ACHN (cell line): ENCODE results near the gene HMGA1.

Source experiments
- DNase-seq: peaks from one replicate; pipeline ENCODE4 v3.0.0-alpha.2; 2015
- in situ Hi-C: cut with HindIII; loops from 2 replicates; pipeline ENCODE4 v1.10.0; 2017; ENCODE audit warnings: low sequenced_read_pairs, low pct_ligation_motif_present, low pct_unique_long_range_greater_than_20kb

Gene HMGA1

GRCh38 chr6:34276881-34277762 is 40.4 kb downstream of the HMGA1 start:
- DNase-seq, result no peak
- in situ Hi-C loops, result no loop called here

GRCh38 chr6:34277763-34278112 is 41.1 kb downstream of the HMGA1 start:
- in situ Hi-C loops, result no loop called here
- no peak for DNase-seq

- in situ Hi-C loops, result no loop called here
- DNase-seq, result no peak
These were observed 42.2 kb downstream of the HMGA1 start for GRCh38 chr6:34278833-34279232.

GRCh38 chr6:34280216-34280615 is 43.5 kb downstream of the HMGA1 start:
- in situ Hi-C loops, result no loop called here

GRCh38 chr6:34281702-34282334 is 45.1 kb downstream of the HMGA1 start:
- in situ Hi-C loops, result no loop called here
- no peak for DNase-seq

More at GRCh38 chr6:34280216-34280615, 43.5 kb downstream of the HMGA1 start:
- no peak for DNase-seq

GRCh38 chr6:34284563-34285447 is 48.1 kb downstream of the HMGA1 start:
- in situ Hi-C loops, result no loop called here
- no peak for DNase-seq

- in situ Hi-C loops, result no loop called here
- no peak for DNase-seq
These were observed 48.9 kb downstream of the HMGA1 start for GRCh38 chr6:34285448-34286164.

- DNase-seq, result no peak
- in situ Hi-C loops, result no loop called here
These were observed 51.9 kb downstream of the HMGA1 start for GRCh38 chr6:34288581-34288980.

DNA sequence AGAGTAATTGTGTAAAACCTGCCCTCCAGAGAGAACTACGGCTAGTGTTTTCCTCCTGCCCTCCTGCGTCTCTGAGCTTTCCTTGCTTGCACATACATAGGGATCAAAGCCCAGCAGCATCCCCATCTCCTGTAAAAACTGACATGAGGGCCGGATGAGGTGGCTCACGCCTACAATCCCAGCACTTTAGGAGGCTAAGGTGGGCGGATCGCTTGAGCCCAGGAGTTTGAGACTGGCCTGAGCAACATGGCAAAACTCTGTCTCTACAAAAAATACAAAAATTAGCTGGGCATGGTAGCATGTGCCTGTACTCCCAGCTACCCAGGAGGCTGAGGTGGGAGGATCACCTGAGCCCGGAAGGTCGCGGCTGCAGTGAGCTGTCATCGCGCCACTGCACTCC is 52.5 kb downstream of the HMGA1 start:
- no peak for DNase-seq
- in situ Hi-C loops, result no loop called here

DNA sequence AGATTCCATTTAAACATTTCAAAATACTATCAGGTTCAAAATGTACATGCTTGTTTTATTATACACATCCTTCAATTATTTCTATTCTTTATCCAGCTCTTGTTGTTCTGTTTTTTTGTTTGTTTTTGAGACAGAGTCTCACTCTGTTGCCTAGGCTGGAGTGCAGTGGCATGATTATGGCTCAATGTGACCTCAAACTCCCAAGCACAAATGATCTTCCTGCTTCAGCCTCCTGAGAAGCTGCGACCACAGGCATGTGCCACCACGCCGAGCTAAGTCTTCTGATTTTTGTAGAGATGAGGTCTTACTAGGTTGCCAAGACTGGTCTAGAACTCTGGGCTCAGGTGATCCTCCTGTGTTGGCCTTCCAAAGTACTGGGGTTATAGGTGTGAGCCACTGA is 56.3 kb downstream of the HMGA1 start:
- in situ Hi-C loops, result no loop called here

DNA sequence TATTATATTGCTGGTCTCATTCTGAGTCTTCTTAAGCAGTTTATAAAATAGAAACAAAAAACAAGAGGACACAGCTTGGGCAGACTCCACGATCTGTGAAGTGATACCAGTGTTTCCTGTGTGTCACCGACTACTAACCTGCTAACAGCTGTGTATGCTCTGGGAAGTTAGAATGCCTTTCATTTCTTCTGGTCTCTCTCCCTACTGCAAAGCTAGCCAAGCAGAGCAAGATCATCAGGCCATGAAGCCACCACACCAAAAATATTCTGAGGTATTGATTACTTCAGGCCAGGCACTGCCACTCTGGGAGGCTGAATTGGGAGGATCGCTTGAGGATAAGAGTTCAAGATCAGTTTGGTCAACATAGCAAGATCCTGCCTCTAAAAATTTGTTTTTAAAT is 59.0 kb downstream of the HMGA1 start:
- in situ Hi-C loops, result no loop called here
- peak; percentile 68 for DNase-seq

More for the DNA sequence above, 56.3 kb downstream of the HMGA1 start:
- no peak for DNase-seq
